ENCODE results near the gene ANKMY1. TPM values are rescaled to one million over a fixed set of nuclear protein-coding genes. Genes with fewer than 3 reads are reported as not detected.

ANKMY1 gene
- polyA plus RNA-seq, 3 donors = 4.6 to 6.7 (median 6.5) TPM

DNA sequence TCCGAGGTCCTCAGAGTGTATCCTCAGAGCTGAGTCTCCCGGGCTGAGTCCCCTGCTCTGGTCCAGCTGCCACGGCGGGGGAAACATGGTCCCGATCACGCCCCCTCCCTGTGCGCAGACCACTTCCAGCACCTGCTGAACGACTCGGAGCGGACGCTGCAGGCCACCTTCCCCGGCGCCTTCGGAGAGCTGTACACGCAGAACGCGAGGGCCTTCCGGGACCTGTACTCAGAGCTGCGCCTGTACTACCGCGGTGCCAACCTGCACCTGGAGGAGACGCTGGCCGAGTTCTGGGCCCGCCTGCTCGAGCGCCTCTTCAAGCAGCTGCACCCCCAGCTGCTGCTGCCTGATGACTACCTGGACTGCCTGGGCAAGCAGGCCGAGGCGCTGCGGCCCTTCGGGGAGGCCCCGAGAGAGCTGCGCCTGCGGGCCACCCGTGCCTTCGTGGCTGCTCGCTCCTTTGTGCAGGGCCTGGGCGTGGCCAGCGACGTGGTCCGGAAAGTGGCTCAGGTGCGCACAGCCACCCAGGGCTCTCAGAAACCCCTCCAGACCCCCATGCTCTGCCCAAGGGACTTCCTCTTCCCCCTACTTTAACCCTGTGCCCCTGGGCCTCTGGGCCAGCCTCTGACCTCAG, 95.6 kb downstream of the ANKMY1 start:
- WGBS, 3 donors = 91 to 95% (median 94%) methylated on average over 39 to 41 of the region's 41 CpGs
- no peak overlapping the region for H3K27ac ChIP-seq (ENCODE audit: low read depth, low read length)

DNA sequence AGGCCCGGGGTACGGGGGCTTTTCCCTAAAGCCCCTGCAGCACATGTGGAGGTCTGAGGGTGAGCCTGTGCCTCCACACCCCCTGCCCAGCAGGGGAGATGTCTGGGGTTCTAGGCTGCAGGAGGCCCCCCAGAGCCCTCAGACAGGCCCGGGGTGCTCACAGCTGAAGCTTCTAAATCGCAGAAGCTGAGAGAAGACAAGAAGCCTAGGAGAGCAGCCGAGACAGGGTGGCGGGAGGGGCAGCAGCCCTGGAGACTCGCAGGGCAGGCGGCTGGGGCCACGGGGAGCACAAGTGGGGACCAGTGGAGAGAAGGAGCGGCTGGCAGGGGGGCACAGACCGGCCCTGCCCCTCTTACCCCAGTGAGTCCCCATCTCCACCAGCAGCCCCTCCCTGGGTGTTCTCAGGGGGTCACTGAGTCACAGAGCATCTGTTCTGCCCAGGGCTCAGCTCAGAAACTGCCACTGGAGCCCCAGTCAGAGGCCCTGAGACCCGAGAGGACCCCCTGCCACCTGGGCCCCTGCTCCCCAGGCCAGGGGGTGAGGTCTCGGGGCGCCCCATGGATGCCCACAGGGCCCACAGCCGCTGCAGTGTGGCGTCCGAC, 96.2 kb downstream of the ANKMY1 start:
- no peak overlapping the region for H3K27ac ChIP-seq (ENCODE audit: low read depth, low read length)

DNA sequence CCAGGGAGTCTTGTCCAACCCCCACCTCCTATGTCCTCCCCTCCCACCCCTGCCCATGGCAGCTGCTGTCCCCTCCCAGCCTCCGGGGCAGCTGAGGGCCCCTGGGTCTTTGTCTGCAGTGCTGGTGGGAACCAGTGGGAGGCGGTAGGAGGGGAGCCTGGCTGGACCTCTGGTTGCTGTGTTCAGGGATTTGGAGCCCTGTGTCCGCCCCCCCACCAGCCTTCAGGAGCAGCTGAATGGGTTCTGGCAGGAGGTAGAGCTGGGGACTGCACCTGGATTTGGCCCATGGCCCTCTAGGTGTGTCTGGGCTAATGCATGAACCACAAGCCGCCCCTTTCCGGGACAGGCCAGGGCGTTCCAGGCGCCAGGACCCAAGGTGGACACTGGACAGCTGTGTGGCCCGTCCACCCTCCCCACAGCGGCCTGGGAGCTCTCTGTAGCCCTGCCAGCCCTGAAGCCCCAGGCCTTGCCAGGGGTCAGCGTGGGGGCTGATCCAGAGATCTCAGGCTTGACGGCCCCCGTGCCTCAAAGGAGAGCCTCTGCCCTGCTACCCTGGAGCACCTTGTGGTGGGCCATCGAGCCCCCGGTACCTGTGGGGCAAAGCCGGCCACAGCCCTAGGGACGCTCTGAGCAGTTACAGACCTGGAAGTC, 96.9 kb downstream of the ANKMY1 start:
- WGBS, 3 donors = 91 to 93% (median 91%) methylated on average over 16 of the region's 16 CpGs
- H3K27ac ChIP-seq (ENCODE audit: low read depth, low read length) = no peak overlapping the region

More for the DNA sequence above, 96.2 kb downstream of the ANKMY1 start:
- 91 to 92% (median 91%) methylated on average over 14 to 17 of the region's 17 CpGs for WGBS, 3 donors

DNA sequence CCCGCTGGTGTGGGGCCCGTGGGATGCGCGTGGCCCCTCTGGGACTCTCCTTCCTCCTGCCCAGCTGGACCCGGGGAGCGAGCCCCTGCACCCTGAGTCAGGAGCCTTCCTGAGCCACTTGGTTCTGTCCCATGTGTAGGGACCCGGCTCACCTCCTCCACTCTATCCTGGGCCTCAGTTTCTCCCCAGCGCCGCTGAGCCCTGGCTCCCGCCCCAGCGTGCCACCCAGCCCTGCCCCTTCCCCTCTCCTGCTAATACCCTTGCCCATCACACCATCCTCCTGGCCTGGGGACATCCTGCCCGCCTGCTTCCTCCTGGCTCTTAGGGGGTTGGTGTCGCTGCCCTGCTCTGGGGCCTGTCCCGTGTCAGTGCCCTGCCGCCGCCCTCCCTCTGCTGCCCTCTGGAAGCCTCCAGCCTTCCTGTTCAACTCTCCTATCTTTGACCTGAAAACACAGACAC, 97.5 kb downstream of the ANKMY1 start:
- no peak overlapping the region for H3K27ac ChIP-seq (ENCODE audit: low read depth, low read length)
- WGBS, 3 donors = 86 to 92% (median 88%) methylated on average over 7 to 16 of the region's 16 CpGs

DNA sequence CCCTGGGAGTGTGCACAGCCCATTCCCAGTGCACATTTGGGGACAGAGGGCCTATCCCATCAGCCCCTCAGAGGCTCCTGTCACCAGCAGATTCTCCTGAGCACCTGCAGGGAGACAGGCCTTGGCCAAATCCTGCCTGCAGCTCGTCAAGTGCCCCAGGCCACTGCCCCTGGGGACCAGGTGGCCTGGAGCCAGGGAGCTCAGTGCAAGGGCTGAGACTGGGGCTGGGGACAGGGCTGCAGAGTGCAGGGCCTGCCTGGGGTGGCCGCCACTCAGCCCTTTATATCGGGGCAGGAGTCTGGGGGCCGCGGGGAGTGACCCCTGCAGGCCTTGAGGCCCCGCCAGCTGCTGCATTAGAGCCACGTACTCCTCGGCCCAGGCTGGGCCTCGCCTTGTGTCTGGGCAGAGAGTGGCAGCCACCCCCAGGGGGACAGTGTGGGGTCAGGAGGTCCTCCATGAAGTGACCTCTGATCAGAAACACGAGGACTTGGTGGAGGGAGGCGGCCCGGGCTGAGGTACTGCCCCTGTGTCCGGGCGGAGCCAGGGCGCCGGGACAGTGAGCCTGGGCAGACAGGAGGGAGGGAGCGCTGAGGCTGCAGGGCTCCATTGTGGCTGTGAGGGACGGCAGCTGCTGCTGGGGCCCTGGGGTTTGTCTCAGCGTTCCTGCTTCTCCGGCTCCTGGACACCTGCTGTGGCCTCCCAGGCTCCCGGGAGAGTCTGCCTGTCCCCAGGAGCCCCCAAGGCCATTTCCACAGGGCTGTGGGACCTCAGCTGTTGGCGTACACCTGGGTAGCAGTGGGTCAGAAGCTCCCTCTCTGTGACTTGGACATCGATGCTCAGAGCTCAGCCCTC, 98.2 kb downstream of the ANKMY1 start:
- WGBS, 3 donors = 59 to 72% (median 70%) methylated on average over 20 to 23 of the region's 23 CpGs
- no peak overlapping the region for H3K27ac ChIP-seq (ENCODE audit: low read depth, low read length)

DNA sequence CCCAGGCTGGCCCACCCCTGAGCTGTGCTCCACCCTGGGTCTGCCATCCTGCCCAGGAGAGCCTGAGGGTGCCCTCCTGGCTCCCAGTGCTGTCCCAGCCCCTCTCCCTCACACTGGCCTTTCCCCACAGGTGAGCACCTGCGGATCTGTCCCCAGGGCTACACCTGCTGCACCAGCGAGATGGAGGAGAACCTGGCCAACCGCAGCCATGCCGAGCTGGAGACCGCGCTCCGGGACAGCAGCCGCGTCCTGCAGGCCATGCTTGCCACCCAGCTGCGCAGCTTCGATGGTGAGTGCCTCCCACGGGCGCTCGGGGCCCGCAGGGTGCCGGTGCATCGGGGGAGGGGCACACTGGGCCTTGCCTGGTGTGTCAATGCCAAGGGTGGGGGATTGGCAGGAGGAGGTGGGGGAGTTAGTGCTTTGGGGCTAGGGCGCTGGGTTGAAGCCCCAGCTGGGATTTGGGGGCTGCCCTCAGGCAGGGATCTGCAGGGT, 98.8 kb downstream of the ANKMY1 start:
- 92 to 95% (median 92%) methylated on average over 18 of the region's 18 CpGs for WGBS, 3 donors
- H3K27ac ChIP-seq (ENCODE audit: low read depth, low read length) = no peak overlapping the region

DNA sequence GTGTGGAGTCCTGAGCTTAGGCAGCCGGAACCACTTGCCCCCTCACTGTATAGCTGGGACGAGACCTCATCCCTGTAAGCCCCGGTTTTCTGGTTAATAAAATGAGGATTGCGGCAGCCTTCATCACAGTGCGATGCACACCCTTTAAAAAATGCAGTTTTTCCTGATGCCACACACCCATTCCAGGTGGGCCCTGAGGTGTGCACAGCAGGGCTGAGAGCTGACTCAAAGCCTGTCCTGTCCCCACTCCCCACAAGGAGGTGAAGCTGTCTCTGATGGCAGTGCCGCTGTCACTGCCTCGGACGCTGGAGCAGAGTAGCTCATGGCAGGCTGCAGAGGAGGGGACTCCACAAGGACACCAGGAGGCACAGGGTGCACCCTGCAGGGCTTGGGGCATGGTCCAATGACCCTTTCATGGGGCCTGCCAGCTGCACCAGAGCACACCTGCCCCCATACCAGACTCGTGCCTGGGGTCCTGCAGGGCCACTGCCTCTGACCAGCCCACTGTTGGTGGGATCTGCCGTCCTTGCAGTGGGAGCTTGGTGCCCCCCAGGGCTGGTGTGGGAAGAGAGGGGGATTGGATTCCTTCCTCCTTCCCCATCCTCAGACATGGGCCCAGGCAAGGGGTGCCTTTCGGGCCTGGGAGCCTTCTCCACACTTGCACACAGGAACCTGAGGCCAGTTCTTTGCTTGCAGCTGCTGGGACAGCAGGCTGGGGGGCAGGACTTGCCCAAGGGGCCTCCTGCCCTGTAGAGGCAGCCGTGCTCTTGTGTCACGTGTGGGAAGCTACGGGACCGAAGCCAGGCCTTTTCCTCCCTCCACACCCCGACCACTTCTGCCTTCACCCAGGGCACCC, 99.5 kb downstream of the ANKMY1 start:
- H3K27ac ChIP-seq (ENCODE audit: low read depth, low read length) = no peak overlapping the region
- WGBS, 3 donors = 75 to 86% (median 83%) methylated on average over 14 to 16 of the region's 16 CpGs

DNA sequence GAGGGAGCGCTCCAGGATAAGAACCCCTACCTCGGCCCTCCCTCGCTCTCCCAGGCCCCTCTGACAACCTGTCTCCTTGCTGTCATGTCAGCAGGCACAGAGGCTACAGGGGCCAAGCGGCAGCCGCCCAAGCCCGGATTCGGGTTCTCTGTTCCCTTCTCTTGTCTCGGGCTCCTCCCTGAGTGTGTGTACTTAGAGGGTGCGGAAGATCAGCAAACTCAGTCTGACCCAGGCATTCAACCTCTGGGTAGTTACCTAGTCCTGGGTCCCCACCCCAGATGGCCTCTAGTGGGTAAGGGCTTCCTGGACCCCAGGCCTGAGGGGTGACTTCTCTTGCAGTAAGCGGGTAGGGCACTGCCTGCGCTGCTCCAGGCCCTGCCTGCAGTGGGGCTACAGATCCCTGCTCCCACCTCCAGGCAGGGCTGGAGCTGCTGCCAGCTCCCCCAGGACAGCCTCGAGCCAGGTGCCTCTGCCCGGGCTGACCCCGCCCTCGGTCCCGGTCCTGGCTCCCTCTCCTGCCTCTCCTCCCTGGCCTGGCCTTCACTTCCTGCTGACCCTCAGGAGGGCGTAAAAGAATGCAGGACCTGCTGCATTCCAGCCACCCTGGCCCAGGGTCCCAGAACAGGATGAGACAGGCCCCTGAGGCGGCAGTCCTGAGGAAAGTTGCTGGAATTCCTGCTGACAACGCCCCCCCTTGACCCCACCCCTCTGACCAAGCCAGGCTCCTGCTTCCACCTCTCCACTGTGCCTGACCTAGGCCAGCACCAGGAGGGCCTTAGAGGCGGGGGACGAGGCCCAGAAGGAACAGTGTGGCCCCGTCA, 100.4 kb downstream of the ANKMY1 start:
- 73 to 80% (median 73%) methylated on average over 21 to 22 of the region's 22 CpGs for WGBS, 3 donors
- no peak overlapping the region for H3K27ac ChIP-seq (ENCODE audit: low read depth, low read length)

DNA sequence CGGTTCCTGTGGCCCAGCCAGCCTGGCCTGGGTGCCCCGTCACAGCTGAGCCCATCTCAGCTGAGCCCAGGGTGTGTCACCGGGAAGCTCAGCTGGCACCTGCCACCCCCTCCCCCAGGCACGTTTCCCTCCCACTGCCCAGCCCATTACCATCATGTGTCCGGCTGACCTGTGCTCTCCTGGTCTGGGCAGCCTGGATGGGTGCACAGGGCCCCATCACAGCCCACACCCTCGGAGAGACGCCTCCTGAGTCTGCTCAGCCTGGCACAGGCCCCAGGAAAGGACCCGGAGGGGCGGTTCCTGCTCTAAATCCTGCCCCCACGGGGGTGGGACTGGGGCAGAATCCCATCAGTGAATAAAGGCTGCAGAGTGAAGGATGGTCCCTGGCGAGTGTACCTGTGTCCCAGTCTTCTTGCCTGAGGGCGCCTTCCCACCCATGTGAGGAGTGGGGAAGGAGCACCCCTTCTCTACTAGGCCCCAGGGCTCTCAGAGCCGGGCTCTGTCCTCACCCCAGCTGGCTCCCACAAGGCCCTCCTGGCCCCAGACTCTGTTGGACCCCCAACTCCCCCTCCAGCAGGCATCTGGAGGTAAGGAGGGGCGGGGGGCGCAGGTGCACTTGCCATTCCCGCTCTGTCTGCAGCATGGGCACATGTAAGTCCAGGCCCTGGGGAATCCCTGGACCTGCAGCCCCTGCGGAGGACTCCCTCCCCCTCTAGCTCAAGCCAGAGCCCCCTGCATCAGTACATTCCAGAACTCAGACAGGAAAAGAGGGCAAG, 101.2 kb downstream of the ANKMY1 start:
- no peak overlapping the region for H3K27ac ChIP-seq (ENCODE audit: low read depth, low read length)
- WGBS, 3 donors = 62 to 83% (median 72%) methylated on average over 15 to 17 of the region's 17 CpGs

DNA sequence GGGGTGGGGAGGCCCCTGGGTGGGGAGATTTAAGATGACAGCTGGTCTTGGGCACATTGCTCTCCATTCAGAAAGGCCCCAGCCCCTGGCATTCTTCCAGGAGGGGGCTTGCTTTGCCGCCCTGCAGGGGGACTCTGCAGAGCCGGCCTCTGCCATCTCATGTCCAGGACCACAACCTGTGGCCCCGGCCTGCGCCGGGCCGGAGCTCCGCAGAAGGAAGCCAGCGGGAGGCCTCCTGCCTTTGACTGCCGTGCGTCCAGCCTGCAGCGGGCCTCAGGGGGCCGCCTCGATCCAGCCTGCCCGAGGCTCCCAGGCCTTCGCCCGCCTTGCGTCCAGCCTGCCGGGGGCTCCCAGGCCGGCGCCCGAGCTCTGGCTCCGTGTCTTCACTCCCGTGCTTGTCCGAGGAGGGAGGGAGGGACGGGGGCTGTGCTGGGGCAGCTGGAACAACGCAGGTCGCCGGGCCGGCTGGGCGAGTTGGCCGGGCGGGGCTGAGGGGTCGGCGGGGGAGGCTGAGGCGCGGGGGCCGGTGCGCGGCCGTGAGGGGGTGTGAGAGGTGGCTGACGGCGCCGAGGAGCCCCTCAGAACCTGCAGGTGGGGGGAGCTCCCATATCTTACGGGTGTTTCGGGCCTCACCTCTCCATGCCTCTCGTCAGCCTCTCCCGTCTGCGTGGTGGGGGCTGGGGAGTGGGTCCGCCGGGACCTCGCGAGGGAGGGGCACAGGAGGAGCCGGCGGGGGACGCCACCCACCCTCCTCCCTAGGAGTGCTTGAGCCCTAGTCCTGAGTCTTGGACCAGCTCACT, 101.9 kb downstream of the ANKMY1 start:
- 8 to 47% (median 10%) methylated on average over 39 to 55 of the region's 55 CpGs for WGBS, 3 donors

DNA sequence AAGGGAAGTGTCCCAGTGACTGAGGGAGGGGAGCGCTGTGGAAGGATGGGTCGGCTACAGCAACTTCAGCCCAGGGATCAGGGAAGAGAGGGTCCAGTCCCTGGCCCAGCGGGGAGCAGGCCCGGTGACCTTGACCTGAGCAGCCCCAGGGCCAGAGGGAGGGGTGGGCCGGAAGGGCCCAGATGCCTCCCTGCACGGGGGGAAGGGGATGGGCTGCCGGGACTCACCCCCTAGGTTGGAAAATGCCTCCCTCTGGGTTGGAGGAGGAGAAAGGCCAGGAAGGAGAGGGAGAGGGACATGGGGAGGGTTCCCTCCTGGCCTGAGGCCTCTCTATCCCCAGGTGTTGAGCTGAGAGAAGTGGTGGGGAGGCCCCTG, 102.5 kb downstream of the ANKMY1 start:
- WGBS, 3 donors = 34 to 64% (median 42%) methylated on average over 7 of the region's 7 CpGs
- no peak overlapping the region for H3K27ac ChIP-seq (ENCODE audit: low read depth, low read length)

More for the DNA sequence above, 101.9 kb downstream of the ANKMY1 start:
- no peak overlapping the region for H3K27ac ChIP-seq (ENCODE audit: low read depth, low read length)

DNA sequence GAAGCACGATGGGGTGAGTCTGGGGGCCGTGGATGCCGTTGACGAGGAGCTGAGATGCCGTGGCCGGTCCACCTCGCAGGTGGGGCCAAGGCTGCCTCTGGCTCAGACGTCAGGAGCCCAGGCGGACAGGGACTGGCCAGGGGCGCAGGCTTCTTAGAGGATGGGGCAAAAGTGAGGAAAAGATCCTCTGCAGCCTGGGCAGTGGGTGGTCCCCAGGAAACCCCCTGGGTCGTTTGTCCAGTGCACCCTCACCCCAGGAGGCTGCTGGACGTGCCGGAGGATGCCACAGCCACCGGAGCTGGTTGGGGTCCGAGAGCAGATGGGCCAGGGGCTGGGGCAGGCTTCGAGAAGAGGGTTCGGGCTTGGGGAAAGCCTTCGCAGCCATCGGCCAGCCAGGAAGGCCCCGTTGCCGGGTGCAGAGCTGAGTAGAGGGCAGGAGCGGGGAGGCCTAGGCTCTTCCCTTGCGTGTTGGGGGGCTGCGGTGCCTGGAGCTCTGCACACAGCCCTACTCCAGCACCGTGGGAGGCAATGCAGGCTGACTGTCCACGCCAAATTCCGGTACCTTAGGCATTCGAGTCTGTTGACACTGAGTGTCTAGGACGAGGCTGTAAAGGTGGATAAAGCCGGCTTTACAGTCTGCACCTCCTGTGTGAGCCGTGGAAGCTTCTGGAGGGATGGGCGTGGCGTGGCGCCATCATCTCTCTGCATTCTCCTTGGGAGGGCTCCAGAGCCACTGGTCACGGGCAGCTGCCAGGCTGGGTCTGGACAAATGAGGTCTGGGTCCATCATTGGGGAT, 103.5 kb downstream of the ANKMY1 start:
- WGBS, 3 donors = 34 to 61% (median 36%) methylated on average over 35 of the region's 35 CpGs
- H3K27ac ChIP-seq (ENCODE audit: low read depth, low read length) = no peak overlapping the region

DNA sequence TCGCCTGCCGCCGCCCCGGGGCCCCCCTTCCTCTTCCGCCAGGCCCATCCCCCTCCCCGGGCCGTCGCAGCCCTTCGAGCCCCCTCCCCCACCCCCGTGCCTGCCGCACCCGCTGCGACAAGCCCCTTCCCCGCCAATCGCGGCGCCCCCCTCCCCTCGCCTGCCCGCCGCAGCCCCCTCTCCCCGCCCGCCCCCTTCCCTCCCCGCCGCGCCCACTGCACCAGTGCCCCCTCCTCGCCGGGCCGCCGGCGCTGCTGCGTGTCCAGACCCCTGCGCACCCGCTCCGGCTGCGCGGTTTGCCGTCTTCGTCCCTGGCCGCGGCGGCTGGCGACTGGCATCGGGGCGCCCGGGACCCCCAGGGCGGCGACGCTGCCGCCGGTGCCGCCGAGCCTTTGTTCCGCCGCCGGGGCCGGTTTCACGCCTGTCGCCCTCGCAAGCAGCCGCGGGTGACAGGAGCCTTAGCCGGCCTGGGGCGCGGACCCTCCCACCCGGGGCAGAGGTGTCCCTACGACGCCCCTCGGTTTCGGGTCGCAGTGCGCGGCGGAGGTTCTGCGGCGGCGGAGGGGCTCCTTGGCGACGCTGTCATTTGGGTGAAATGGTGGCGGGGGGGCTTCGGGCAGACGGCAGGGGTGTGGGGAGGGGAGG, 104.2 kb downstream of the ANKMY1 start:
- WGBS, 3 donors = 4 to 22% (median 5%) methylated on average over 50 to 68 of the region's 81 CpGs
- no peak overlapping the region for H3K27ac ChIP-seq (ENCODE audit: low read depth, low read length)

DNA sequence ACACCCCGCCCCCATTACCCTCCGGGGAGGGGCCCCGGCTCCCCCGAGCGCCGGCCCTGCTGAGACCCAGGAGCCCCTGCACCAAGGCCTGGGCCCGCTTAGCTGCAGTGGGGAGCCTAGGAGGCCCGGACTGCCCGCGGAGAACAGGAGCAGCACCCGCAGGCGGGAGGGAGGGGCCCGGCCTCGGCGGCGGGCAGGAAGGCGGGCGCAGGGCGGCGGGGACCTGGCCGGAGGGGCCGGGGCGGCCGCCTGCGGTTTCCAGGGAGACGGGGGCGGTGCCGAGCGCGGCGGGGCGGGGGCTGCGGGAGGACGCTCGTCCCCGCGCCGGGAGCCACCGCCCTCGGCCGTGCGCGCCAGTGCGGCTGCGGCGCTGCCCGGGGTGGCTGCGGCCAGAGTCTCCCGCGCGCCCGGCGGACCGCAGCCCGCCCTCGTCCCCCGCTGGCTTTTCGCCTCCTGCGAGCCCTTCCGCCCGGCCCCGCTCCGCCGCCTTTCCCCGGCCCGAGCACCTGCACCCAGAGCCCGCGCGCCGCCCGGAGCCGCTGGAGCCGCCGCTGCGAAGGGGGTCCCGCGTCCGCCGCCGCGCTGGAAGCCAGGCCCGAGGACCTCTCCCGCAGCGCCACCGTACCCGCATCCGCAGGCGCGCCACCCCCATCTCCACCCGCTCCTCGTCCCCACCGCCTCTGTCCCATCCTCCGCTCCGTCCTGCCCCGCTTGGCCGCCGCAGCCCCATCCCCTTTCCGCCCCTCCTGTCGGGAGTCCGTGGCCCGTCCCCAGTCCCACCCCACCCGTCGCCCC, 105.1 kb downstream of the ANKMY1 start:
- H3K27ac ChIP-seq (ENCODE audit: low read depth, low read length) = no peak overlapping the region
- WGBS, 3 donors = 0 to 1% (median 1%) methylated on average over 47 to 103 of the region's 103 CpGs

Measured in adipose tissue (tissue), 3 donors.